CD4-positive, alpha-beta T cell (primary cell): ENCODE results near the gene ACTR5. TPM values are rescaled to one million over a fixed set of nuclear protein-coding genes. Genes with fewer than 3 reads are reported as not detected.

Experiments used
- ATAC-seq: fragments of 200-7000 bp; cut with Tn5 transposase; one replicate; pipeline ENCODE4 v1.10.0; 2022; ENCODE audit warnings: mild to moderate bottlenecking; ENCODE audit not compliant: poor library complexity
- CTCF ChIA-PET: fragments of 350-600 bp; sonication (Branson Sonifier 250); formaldehyde crosslinking; loops from one replicate; lab custom pipeline; 2021; ENCODE audit warnings: antibody characterized with exemption, inconsistent platforms; lab: Charles Lee
- POLR2A ChIA-PET: fragments of 350-600 bp; sonication (Branson Sonifier 250); formaldehyde crosslinking; loops from one replicate; lab custom pipeline; 2021; ENCODE audit warnings: antibody characterized with exemption, inconsistent platforms; lab: Charles Lee
- DNase-seq, 14 experiments: peaks; one replicate each; pipeline ENCODE4 v3.0.0-alpha.2; 2013 to 2020; ENCODE audit warnings: mixed read lengths in 2 of 14
- H3K27ac ChIP-seq, 2 donors: one replicate each; pipeline versions ENCODE4 v1.5.1 to v1.7.0; 2013; ENCODE audit warnings: low read length in 2 of 2, low read depth in 1 of 2, mild to moderate bottlenecking in 1 of 2
- H3K27me3 ChIP-seq, 2 experiments: 1 replicate in 1 of 2; 2 replicates in 1 of 2; pipeline versions ENCODE4 v1.6.1 to v1.7.0; 2013; ENCODE audit warnings: low read length in 2 of 2, control low read depth in 1 of 2, mild to moderate bottlenecking in 1 of 2, moderate library complexity in 1 of 2; ENCODE audit not compliant: insufficient read depth in 2 of 2, control insufficient read depth in 1 of 2
- H3K36me3 ChIP-seq: one replicate; pipeline ENCODE4 v1.6.1; 2013; ENCODE audit warnings: low read length, control low read depth; ENCODE audit not compliant: insufficient read depth
- H3K4me1 ChIP-seq: one replicate; pipeline ENCODE4 v1.6.1; 2013; ENCODE audit warnings: low read length, control low read depth; ENCODE audit not compliant: insufficient read depth
- H3K4me3 ChIP-seq: one replicate; pipeline ENCODE4 v1.5.1; 2013; ENCODE audit warnings: mild to moderate bottlenecking, low read length, moderate library complexity
- H3K9me3 ChIP-seq, 2 experiments: 1 replicate in 1 of 2; 2 replicates in 1 of 2; pipeline versions ENCODE4 v1.6.1 to v1.7.0; 2013; ENCODE audit warnings: low read length in 2 of 2, mild to moderate bottlenecking in 2 of 2, control low read depth in 1 of 2, moderate library complexity in 1 of 2; ENCODE audit not compliant: control insufficient read depth in 1 of 2, insufficient read depth in 1 of 2
- H3K27ac Mint-ChIP-seq: one replicate; pipeline ENCODE4 v1.8.0; 2020; ENCODE audit warnings: mixed read lengths
- H3K27me3 Mint-ChIP-seq: one replicate; pipeline ENCODE4 v1.8.0; 2021; ENCODE audit warnings: mixed read lengths
- H3K36me3 Mint-ChIP-seq: one replicate; pipeline ENCODE4 v1.8.0; 2021; ENCODE audit warnings: low read depth, mixed read lengths
- H3K4me1 Mint-ChIP-seq: one replicate; pipeline ENCODE4 v1.8.0; 2021; ENCODE audit warnings: low read depth, mixed read lengths
- H3K4me3 Mint-ChIP-seq: one replicate; pipeline ENCODE4 v1.8.0; 2020; ENCODE audit warnings: mild to moderate bottlenecking, mixed read lengths
- H3K9me3 Mint-ChIP-seq: one replicate; pipeline ENCODE4 v1.8.0; 2020; ENCODE audit warnings: mixed read lengths
- intact Hi-C, 2 experiments: fragments of 100-400 bp; cut with DNase I in 1 of 2; cut with micrococcal nuclease in 1 of 2; formaldehyde crosslinking; loops; one replicate each; pipeline versions ENCODE4 v1.15.1 to v1.9.0; 2023 to 2025; cut with DNase I, micrococcal nuclease
- total RNA-seq, 174 experiments: library from RNA in 2 of 174; stranded (reverse) in 2 of 174; gene quantifications; one replicate each; pipeline ENCODE4 v1.2.3 and lab custom pipeline; 2021 to 2026
- TF ChIP-seq, protein P1 (sequence below): fragments of 200-600 bp; IDR thresholded peaks from one replicate; pipeline ENCODE4 v1.8.0; 2022; ENCODE audit warnings: antibody characterized with exemption, mild to moderate bottlenecking

The ACTR5 gene
- total RNA-seq, 2 experiments from 2014 or later, result 11.1 to 11.9 TPM

DNA sequence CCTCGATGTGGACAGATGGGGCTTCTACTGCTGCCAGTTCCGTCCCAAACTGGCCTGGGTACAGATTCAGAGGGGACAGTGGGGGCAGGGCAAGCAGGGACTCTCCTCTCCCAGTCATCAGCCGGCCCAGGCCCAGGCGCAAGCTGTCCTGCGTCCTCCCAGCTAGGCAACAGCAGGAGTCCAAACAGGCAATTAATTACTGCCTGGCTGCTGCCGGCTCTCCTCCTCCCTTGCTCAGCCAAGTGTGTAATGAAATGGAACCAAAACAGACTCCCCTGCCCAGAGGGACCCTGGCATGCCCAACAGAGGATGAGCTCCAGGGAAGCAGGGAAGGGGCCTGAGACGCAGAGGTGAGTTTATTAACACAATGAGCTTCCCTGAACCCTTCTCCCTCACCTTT, 41.8 kb upstream of the ACTR5 start:
- no peaks in the 10 kb centered on the region for H3K4me1 Mint-ChIP-seq
- H3K4me3 ChIP-seq, result no peak overlapping the region
- H3K36me3 Mint-ChIP-seq, result no peaks in the 10 kb centered on the region
- ChIA-PET POLR2A (no interaction called here), CTCF (no interaction called here)
- no peak overlapping the region for H3K4me3 Mint-ChIP-seq
- intact Hi-C loops, result no loop called here
- peaks cover 60% of the 10 kb centered on the region for H3K27me3 Mint-ChIP-seq
- H3K4me1 ChIP-seq, result no peaks in the 10 kb centered on the region
- H3K27ac Mint-ChIP-seq, result no peak overlapping the region
- no peaks in the 10 kb centered on the region for H3K36me3 ChIP-seq
- TF ChIP-seq, protein P1, sequence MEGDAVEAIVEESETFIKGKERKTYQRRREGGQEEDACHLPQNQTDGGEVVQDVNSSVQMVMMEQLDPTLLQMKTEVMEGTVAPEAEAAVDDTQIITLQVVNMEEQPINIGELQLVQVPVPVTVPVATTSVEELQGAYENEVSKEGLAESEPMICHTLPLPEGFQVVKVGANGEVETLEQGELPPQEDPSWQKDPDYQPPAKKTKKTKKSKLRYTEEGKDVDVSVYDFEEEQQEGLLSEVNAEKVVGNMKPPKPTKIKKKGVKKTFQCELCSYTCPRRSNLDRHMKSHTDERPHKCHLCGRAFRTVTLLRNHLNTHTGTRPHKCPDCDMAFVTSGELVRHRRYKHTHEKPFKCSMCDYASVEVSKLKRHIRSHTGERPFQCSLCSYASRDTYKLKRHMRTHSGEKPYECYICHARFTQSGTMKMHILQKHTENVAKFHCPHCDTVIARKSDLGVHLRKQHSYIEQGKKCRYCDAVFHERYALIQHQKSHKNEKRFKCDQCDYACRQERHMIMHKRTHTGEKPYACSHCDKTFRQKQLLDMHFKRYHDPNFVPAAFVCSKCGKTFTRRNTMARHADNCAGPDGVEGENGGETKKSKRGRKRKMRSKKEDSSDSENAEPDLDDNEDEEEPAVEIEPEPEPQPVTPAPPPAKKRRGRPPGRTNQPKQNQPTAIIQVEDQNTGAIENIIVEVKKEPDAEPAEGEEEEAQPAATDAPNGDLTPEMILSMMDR, result no peak
- no peaks in the 10 kb centered on the region for H3K9me3 Mint-ChIP-seq
- no peaks in the 10 kb centered on the region for H3K9me3 ChIP-seq
- no peak overlapping the region for H3K27ac ChIP-seq
- H3K27me3 ChIP-seq, result peaks cover 18 to 23% of the 10 kb centered on the region in 2 experiments
- DNase-seq (no peak), ATAC-seq (no peak)

DNA sequence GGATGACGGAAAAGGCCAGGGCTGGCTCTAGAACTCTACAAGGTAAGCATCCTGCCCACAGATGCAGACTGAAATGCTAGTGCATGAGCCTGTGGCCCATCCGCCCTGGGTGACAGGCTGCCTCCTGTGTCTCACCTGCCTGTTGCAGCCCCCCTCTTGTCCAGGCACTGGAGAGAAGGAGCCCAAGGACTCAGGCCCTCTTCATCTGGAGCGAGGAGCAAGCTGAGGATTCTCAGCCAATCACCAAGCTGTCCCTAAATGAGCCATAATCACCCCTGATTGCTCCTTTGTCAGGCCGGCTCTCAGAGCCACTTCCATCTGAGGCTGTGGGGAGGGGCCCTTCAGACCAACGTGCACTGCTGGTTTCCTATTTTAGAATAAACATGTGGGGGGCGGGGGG, 34.0 kb upstream of the ACTR5 start:
- peaks cover 73% of the 10 kb centered on the region for H3K27me3 Mint-ChIP-seq
- TF ChIP-seq, protein P1, result no peak
- no peaks in the 10 kb centered on the region for H3K9me3 Mint-ChIP-seq
- intact Hi-C loops, result no loop called here
- H3K27me3 ChIP-seq, result peaks cover 15 to 31% of the 10 kb centered on the region in 2 experiments
- H3K27ac ChIP-seq, result no peak overlapping the region
- H3K9me3 ChIP-seq, result no peaks in the 10 kb centered on the region
- H3K4me1 Mint-ChIP-seq, result no peaks in the 10 kb centered on the region
- ATAC-seq (no peak), DNase-seq (no peak)
- H3K4me3 ChIP-seq, result no peak overlapping the region
- H3K4me1 ChIP-seq, result no peaks in the 10 kb centered on the region
- no peak overlapping the region for H3K27ac Mint-ChIP-seq
- CTCF ChIA-PET, result no interaction called here
- no peaks in the 10 kb centered on the region for H3K36me3 ChIP-seq
- POLR2A ChIA-PET, result no interaction called here
- no peaks in the 10 kb centered on the region for H3K36me3 Mint-ChIP-seq
- H3K4me3 Mint-ChIP-seq, result no peak overlapping the region

DNA sequence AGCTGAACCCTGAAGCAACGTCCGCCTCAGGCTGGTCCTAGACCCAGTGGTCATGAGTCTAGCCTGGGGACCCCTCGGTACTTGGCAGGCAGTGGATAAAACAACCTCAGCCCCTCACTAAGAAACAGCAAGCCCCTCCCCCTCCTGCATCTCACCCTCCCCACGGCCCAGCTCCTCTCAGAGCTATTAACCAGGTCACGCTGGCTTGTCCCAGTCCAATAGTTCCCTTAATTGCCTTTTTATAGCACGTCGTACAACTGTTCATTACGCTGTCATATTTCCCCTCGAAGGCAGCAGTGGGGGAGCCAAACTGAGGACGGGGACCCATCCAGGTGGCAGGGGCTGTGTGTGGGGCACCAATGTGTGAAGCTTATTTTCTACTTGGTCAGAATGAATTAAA, 32.6 kb upstream of the ACTR5 start:
- Mint-ChIP-seq H3K4me1 (no peaks in the 10 kb centered on the region), H3K27ac (no peak overlapping the region), H3K9me3 (no peaks in the 10 kb centered on the region), H3K27me3 (peaks cover 75% of the 10 kb centered on the region), H3K36me3 (no peaks in the 10 kb centered on the region), H3K4me3 (no peak overlapping the region)
- no peak for ATAC-seq
- ChIA-PET CTCF (no interaction called here), POLR2A (no interaction called here)
- Histone ChIP-seq H3K27me3 (peaks cover 21 to 44% of the 10 kb centered on the region in 2 experiments), H3K4me1 (no peaks in the 10 kb centered on the region), H3K27ac (no peak overlapping the region), H3K4me3 (no peak overlapping the region), H3K36me3 (no peaks in the 10 kb centered on the region), H3K9me3 (no peaks in the 10 kb centered on the region)
- intact Hi-C loops, result no loop called here
- no peak for DNase-seq
- TF ChIP-seq, protein P1, result no peak
